Stimulated activated CD8-positive, alpha-beta memory T cell treated with anti-CD3 and anti-CD28 coated beads, Interleukin-15, amount 100 ng/mL, for 24 hours (primary cell): ENCODE data around the gene INTS2.
"Not testable (repeated sequence)": the region's sequence is repeated elsewhere in the genome, so short reads cannot be mapped to it uniquely, and the experiment has no call there.

Experiments
- DNase-seq: peaks from one replicate; pipeline ENCODE4 v3.0.0-alpha.2; 2020; ENCODE audit warnings: low read depth

Gene INTS2, protein sequence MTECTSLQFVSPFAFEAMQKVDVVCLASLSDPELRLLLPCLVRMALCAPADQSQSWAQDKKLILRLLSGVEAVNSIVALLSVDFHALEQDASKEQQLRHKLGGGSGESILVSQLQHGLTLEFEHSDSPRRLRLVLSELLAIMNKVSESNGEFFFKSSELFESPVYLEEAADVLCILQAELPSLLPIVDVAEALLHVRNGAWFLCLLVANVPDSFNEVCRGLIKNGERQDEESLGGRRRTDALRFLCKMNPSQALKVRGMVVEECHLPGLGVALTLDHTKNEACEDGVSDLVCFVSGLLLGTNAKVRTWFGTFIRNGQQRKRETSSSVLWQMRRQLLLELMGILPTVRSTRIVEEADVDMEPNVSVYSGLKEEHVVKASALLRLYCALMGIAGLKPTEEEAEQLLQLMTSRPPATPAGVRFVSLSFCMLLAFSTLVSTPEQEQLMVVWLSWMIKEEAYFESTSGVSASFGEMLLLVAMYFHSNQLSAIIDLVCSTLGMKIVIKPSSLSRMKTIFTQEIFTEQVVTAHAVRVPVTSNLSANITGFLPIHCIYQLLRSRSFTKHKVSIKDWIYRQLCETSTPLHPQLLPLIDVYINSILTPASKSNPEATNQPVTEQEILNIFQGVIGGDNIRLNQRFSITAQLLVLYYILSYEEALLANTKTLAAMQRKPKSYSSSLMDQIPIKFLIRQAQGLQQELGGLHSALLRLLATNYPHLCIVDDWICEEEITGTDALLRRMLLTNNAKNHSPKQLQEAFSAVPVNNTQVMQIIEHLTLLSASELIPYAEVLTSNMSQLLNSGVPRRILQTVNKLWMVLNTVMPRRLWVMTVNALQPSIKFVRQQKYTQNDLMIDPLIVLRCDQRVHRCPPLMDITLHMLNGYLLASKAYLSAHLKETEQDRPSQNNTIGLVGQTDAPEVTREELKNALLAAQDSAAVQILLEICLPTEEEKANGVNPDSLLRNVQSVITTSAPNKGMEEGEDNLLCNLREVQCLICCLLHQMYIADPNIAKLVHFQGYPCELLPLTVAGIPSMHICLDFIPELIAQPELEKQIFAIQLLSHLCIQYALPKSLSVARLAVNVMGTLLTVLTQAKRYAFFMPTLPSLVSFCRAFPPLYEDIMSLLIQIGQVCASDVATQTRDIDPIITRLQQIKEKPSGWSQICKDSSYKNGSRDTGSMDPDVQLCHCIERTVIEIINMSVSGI

DNA sequence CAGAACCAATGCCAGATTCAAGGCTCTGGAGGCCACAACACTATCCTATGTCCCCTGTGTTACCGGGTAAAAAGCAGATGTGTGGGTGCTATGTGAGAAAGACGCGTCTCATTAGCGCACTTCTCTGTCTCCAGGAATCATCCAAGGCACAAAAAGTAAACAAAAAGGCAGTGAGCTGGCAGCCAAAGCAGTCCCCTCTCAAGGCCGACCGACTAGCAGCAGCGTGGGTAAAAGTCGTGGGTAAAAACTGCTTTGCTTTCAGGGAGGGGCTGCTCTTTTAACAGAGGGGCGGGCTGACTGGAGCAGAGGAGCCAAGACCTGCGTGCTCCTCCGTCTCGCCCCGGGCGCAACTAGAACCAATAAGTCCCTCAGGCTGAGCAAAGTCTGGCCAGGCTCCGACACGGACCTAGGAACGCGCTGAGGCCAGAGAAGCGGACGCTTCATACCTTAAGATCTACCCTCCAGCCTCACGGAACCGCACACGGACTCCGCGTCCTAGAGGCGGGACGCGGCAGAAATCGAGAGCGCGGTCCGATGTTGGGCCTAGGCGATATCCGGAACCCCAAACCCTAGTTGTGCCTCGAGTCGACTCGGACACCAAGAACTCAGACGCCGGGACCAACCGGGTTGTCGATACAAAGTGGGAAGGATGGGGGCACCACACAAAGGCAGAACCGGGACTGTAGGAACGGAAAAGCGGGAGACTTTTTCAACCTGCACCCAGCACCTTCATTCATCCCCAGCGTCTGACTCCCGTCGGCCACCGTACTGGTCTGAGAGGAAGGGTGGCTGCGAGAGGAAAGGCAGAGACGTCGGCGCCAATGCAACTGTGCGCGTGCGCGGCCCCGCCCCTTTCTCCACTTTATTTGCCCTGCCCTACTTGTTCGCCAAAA is at the start of gene INTS2:
Gene INTS2, minus strand, starts transcription at position 775 of the 893 bp plus-strand sequence. CDS start 1,338 bp downstream, outside the sequence.
- peak; percentile 86 for DNase-seq

DNA sequence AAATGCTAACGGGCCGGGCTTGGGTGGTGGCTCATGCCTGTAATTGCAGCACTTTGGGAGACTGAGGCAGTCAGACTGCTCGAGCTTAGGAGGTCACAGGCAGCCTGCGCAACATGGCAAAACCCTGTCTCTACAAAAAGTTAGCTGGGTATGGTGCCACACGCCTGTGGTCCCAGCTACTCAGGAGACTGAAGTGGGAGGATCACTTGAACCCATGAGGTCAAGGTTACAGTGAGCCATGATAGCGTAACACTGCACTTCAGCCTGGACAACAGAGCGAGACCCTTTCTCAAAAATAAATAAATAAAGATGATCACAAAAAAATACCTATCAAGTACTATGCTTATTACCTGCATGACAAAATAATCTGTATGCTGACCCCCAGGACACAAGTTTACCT is 46.3 kb upstream of the INTS2 start:
- no peak for DNase-seq

DNA sequence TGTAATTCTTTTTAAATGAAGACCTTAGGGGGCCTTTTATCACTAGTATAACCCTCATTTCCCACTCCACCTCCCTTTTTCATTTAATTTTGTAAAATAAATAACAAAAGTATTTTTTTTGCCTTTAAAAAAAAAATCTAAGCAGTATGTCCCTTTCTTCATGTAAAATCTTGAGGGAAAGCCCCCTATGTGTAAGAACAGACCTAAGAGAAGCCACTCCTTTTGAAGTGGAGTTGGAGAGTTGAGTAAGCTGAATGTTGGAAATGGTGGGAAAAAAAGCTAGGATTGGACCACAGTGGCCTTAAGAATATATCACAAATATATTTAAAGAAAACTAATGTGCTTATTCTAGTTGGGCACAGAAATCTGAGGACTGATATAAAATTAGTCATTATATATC is 44.5 kb upstream of the INTS2 start:
- DNase-seq = no peak

DNA sequence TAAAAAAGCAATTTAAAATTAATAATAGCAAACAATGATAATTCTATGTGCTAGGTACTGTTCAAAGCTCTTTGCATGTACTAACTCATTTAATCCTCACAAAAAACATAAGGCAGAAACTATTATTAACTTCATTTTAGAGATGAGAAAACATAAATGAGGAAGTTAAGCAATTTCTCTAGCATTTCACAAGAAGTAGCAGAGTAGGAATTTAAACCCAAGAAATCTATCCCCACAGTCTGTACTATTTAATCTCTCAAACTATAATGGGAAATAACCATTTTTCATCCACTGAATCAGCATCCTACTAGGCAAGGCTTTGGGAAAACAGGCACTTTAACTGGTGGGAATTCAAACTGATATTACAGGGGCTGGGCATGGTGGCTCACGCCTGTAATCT is 42.2 kb upstream of the INTS2 start:
- DNase-seq = no peak

DNA sequence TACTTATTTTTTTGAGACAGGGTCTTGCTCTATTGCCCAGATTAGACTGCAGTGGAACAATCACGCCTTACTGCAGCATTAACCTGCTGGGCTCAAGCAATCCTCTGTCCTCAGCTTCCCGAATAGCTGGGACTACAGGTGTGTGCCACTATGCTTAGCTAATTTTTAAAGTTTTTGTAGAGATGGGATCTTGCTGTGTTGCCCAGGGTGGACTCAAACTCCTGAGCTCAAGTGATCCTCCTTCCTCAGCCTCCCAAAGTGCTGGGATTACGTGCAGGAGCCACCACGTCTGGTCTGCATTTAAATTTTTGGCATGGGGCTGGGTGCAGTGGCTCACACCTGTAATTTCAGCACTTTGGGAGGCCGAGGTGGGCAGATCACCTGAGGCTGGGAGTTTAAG is 41.0 kb upstream of the INTS2 start:
- no peak for DNase-seq

DNA sequence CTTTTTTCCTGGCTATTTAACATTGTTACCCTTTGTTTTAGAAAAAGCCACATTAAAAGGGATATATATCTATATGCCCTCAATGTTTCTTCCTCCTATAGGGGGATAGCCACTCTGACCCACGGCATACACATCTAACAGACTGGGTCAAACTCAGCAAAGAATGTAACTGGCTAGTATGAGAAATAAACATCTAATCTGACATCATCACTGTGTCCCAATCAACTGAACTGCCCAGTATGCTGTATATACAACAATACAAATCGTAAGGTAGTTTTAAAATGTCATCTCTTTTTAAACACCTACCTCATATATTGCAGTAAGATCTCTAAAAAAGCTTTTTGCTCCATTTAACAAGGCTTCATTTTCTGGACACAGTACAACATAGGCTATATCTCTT is 39.9 kb upstream of the INTS2 start:
- DNase-seq = no peak

DNA sequence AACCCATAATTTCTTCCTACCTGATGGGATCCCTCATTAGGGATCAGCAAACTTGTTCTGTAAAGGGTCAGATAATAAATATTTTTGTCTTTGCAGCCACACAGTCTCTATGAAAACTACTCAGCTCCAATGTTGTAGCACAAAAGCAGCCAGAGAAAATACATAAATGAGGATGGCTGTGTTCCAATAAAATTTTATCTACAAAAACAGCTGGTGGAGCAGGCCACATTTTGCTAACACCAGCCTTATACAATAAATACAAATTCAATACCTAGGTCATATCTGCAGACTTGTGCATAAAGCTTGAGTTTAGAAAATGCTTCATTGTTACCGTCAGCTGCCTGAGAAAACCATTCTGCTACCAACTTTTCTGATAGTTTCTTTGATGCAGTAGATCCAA is 38.4 kb upstream of the INTS2 start:
- DNase-seq = no peak

DNA sequence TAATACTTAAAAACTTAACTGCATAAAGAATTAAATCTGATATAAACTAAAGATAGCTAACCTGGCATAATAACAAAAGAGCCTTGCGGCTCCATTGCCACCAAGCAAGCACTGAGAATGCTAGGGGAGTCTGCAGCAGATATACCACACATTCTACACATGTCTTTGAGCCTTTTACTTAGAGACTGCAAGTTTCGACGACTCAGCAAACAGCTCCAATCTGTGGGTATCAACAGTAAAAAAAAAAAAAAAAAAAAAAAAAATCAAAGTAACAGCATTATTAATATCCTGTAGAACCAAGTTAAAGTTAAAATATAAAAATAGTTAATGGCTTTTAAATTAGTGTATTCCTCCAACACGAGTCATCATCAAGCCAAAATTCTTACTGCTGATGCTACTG is 27.8 kb upstream of the INTS2 start:
- no peak for DNase-seq

DNA sequence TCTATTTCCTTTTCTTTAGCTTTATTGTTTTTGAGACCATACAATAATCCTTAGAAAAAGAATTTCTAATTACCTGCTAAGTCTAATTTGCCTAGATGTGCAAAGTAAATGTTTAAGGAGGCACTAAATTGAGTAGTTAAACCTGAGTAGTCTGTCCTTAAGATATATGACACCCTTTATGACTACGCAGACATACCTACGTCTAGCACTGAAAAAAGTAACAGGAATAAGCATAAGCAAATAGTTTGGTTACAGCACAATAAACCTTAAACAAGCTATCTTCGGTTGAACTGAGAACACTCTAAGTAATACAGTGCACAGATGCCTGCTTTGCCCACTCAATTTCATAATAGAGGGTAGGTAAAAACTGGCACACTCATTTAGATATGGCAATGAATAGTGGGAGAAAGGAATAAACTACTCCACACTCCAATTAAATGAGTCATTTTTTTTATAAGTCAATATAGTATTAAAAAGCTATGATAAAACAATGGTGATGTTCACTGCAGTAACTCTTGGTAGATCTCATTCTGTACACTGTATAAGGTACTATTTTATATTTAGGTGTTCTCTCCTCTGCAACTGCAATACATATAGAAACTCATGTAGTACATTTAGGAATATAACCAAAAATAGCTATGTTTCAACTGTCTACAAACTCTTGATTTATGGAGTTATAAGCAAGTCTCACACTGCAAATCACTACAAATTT is 19.7 kb upstream of the INTS2 start:
- DNase-seq = no peak

DNA sequence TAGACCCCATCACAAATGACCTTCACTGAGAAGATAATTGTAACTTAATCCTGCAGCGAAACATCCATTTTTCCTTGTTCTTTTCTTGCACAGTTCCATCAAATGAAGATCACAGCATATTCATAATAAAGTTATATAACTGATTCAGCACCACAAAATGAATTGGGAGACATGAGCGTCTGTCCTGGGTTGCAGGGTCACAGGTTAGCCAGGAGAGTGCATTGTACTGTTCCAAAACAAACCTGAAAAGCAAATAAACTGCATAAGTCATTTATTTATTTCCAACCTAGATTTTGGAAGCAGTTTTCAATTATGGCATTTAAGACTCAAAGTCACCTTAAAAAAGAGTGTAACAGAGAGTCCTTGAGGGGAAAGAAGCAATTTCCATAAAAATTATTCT is 18.6 kb upstream of the INTS2 start:
- no peak for DNase-seq

DNA sequence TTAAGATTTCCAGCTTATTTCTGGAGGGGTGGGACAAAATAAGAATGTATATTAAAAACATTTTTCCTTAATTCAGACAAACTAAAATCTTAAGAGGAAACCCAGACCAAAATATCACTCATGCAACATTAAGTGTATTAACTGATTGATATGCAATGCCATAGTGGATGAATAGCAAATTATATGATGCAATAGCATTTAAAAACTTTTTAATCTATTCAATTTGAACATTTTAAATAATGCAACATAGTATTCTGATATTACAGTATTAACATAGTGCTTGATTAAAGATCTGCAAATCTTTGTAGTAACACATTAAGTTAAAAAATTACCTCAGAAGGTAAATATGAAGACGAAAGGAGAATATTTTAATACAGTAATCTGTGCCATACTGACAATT is 15.3 kb upstream of the INTS2 start:
- DNase-seq = no peak

DNA sequence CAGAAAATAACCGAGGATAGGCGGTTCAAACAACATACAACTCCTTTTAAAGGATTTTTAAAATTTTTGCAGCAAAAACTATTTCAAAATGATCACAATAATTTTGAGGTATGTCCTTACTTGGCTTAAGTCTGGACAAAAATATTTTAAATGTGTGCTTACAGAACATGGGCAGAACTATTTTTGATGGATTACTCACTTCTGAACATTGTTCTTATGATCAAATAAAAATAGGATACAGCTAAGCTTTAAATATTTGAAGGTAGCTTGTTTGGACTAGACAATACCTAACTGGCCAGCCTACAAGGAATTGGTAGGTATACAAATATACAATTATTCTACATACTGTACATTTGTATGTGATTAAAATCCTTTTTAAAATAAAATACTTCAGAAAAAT is 14.3 kb upstream of the INTS2 start:
- DNase-seq = no peak

DNA sequence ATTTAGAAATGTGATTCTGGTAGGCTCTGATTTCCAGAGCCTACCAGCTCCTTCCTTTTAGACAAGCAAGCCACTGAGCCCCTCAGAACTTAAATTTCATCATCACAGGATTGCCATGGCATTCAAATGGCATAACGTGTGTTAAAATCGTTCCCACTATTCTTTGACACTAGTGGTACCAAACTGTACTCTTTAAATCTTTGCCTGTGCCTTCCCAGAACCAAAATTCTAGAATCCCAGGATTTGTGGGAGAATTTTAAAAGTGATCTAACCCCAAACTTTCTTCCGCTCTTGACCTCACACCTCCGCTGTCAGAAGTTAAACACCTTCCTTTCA is 287 bp upstream of the INTS2 start:
- no peak for DNase-seq

DNA sequence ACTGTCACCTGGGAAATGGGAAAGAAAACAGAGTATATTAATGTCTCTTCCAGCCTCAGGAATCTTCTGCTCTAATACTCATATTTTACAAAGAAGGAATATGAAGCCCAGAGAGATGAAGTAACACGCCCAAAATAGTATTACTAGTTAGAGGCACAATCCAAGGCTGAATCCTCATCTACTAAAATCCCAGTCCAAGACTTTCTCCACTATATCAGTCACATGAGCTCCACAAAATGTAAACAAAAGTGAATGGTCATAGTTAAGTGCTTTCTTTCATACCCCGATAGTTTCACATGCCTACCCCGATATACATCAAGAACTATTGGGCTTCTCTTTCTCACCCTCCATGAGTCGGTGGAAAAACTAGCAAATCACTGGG is 965 bp downstream of the INTS2 start:
- DNase-seq = no peak

DNA sequence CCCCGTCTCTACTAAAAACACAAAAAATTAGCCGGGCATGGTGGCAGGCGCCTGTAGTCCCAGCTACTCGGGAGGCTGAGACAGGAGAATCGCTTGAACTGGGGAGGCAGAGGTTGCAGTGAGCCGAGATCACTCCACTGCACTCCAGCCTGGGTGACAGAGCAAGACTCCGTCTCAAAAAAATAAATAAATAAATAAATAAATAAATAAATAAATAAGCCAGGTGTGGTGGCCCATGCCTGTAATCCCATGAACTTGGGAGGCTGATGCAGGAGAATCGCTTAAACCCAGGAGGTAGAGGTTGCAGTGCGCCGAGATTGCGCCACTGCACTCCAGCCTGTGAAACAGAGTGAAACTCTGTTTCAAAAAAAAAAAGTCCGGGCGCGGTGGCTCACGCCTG is 12.6 kb downstream of the INTS2 start:
- not testable (repeated sequence) for DNase-seq

DNA sequence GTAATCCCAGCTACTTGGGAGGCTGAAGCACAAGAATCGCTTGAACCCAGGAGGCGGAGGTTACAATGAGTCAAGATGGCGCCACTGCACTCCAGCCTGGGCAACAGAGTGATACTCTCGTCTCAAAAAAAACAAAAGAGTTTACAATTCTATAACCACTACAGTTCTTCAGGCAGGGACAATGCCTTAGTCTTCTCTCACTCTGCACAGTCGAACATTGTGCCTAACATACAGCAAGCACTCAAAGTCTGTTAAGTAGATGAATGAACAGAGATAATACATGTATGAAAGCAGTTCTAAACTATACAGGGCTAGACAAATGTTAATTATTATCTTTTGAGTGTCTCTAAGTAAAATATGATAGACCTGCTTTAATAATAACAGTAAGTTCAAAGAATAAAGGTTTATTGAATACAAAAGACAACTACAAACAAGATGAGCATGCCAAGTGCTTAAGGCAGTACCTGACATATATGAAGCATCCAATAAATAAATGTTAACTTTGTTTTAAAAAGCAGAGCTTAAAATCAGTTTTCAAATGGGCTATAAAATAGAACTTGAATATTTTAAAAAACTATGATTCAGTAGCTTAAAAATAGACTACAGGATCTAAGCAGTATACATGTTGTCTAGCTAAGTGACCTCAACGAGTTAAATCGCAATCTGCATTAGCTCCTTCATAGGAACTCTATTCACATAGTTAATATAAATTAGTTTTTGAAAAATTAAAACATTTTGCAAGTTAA is 19.3 kb downstream of the INTS2 start:
- no peak for DNase-seq

DNA sequence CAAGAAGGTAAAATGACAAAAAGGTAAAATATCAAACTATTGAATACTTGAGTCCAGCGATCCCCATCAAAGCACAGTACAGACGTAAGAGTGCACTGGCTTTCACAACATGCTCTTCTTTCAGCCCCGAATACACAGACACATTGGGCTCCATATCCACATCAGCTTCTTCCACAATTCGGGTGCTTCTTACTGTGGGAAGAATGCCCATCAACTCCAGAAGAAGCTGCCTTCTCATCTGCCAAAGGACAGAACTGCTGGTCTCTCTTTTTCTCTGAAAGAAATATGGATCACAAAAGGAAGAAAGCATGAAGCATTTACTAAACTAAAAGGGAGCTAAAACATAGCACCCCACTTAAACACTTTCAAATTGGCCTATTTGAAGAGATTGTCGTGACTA is 20.4 kb downstream of the INTS2 start:
- no peak for DNase-seq

DNA sequence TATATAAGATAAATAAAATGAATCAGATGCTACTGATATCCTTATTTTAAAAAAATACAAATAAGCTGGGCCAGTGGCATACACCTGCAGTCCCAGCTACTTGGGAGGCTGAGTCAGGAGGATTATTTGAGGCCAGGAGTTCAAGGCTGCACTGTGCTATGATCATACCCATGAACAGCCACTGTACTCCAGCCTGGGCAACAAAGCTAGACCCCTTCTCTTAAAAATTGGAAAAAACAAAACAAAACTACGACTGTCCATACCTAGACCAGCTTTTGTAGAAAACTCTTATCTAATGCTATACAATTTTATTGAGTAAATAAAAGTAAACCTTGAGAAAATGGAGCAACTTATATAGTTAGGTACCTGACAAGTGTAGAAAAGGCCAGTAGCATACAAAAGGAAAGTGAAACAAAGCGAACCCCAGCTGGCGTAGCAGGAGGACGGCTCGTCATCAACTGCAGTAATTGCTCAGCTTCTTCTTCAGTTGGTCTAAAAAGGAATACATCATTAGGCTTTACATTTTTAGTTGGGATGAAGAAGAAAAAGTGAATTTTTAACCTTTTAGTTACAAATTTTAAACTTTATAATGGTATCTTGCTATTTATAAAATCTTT is 23.6 kb downstream of the INTS2 start:
- no peak for DNase-seq

DNA sequence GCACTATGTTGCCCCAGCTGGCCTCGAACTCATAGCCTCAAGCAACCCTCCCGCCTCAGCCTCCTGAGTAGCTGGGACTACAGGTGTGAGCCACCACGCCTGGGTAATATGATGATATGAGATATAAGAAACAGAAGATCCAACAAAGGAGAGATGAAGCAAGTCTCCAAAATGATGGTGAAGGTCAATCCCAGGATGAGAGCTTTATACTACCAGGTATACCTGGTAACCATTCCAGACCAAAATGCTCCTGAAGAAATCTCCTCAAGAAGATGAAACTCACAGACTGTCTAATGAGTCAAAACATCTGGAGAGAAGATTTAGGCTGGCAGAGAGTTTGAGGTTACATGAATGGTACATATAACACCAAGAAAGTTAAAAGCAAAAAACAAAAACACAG is 24.5 kb downstream of the INTS2 start:
- no peak for DNase-seq
